NCI-H187 (cell line): ENCODE data around the gene PPP6R1.

Experiments used
- DNase-seq, 2 experiments: peaks; one replicate each; lab custom pipeline; 2025; lab: John Stamatoyannopoulos, UW

Gene PPP6R1

GRCh38 chr19:55259540-55260210 lies 858 bp upstream of the PPP6R1 start:
- DNase-seq, result no peak

- no peak for DNase-seq
These were observed 365 bp downstream of the PPP6R1 start for GRCh38 chr19:55258476-55258827.

GRCh38 chr19:55257461-55258420 lies 1.1 kb downstream of the PPP6R1 start:
- DNase-seq, result no peak

GRCh38 chr19:55256562-55257460 lies 2.0 kb downstream of the PPP6R1 start:
- DNase-seq, result no peak

GRCh38 chr19:55255618-55256423 lies 3.0 kb downstream of the PPP6R1 start:
- no peak for DNase-seq

GRCh38 chr19:55254625-55254977 lies 4.2 kb downstream of the PPP6R1 start:
- no peak for DNase-seq

- DNase-seq, result peak in 1 of 2 experiments; percentile 10
These were observed 4.8 kb downstream of the PPP6R1 start for GRCh38 chr19:55253842-55254624.

GRCh38 chr19:55252760-55253663 lies 5.8 kb downstream of the PPP6R1 start:
- no peak for DNase-seq

- DNase-seq, result no peak
These were observed 7.3 kb downstream of the PPP6R1 start for GRCh38 chr19:55251341-55252081.

GRCh38 chr19:55250262-55251036 lies 8.4 kb downstream of the PPP6R1 start:
- DNase-seq, result no peak

- DNase-seq, result no peak
These were observed 9.0 kb downstream of the PPP6R1 start for GRCh38 chr19:55249841-55250240.

GRCh38 chr19:55248704-55249103 lies 10.1 kb downstream of the PPP6R1 start:
- no peak for DNase-seq

- DNase-seq, result no peak
These were observed 10.6 kb downstream of the PPP6R1 start for GRCh38 chr19:55248166-55248675.

- DNase-seq, result no peak
These were observed 11.2 kb downstream of the PPP6R1 start for GRCh38 chr19:55247621-55248099.

- DNase-seq, result no peak
These were observed 12.1 kb downstream of the PPP6R1 start for GRCh38 chr19:55246462-55247451.

GRCh38 chr19:55245236-55245904 lies 13.4 kb downstream of the PPP6R1 start:
- no peak for DNase-seq
